ENCODE data around the gene TMEM86B. TPM values are rescaled to one million over a fixed set of nuclear protein-coding genes. Genes with fewer than 3 reads are reported as not detected.

Gene TMEM86B, protein sequence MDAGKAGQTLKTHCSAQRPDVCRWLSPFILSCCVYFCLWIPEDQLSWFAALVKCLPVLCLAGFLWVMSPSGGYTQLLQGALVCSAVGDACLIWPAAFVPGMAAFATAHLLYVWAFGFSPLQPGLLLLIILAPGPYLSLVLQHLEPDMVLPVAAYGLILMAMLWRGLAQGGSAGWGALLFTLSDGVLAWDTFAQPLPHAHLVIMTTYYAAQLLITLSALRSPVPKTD
- total RNA-seq, result 1 to 10 TPM; 1.2 to 1.4 TPM
- long read RNA-seq, result 0 reads

- intact Hi-C loops (cut with DNase I), result no loop called here
- DNase-seq (no peak), ATAC-seq (peak; percentile 2 to 4)
Measured at GRCh38 chr19:55228403-55229031, at the start of gene TMEM86B. Gene TMEM86B (minus strand): TSS chr19:55228763. CDS start chr19:55228741, 22 bp downstream.

DNA sequence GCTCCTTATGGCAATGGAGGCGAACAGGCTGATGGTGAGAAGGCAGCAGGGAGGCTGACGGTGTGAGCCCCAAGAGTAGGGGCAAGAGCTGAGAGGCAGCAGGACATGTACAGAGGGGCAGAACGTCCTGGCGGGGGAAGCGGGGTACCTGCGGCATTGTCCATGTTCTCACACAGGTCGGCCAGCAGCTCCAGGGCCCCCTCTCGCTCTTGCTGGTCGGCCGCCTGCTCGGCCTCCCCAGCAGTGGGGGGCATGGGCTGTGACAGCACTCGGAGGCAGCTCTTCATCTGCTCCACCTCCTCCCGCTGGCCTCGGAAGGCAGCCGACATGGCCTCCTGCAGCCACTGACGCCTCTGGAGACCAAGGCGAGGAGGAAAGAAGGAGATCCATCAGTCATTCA is 48.9 kb upstream of the TMEM86B start:
- no peak for ATAC-seq
- no peak for DNase-seq
- intact Hi-C loops (cut with DNase I), result no loop called here

GRCh38 chr19:55276720-55277430 is 48.3 kb upstream of the TMEM86B start:
- ATAC-seq (no peak), DNase-seq (no peak)
- intact Hi-C loops (cut with DNase I), result no loop called here

GRCh38 chr19:55275851-55276719 is 47.5 kb upstream of the TMEM86B start:
- intact Hi-C loops (cut with DNase I), result no loop called here
- no peak for ATAC-seq
- DNase-seq, result no peak

- ATAC-seq (no peak), DNase-seq (no peak)
- intact Hi-C loops (cut with DNase I), result no loop called here
Measured at GRCh38 chr19:55273978-55274707, 45.6 kb upstream of the TMEM86B start.

- DNase-seq (no peak), ATAC-seq (no peak)
- intact Hi-C loops (cut with DNase I), result no loop called here
Measured at GRCh38 chr19:55272142-55272541, 43.6 kb upstream of the TMEM86B start.

GRCh38 chr19:55270172-55270942 is 41.8 kb upstream of the TMEM86B start:
- ATAC-seq (no peak), DNase-seq (no peak)
- intact Hi-C loops (cut with DNase I), result no loop called here

- ATAC-seq (no peak), DNase-seq (no peak)
- intact Hi-C loops (cut with DNase I), result loop anchor here in 1 of 2 donors (10.0 kb wide), 1 partner anchor 54 kb away; no protein-coding TSS in a partner anchor
Measured at GRCh38 chr19:55269299-55269698, 40.7 kb upstream of the TMEM86B start.

DNA sequence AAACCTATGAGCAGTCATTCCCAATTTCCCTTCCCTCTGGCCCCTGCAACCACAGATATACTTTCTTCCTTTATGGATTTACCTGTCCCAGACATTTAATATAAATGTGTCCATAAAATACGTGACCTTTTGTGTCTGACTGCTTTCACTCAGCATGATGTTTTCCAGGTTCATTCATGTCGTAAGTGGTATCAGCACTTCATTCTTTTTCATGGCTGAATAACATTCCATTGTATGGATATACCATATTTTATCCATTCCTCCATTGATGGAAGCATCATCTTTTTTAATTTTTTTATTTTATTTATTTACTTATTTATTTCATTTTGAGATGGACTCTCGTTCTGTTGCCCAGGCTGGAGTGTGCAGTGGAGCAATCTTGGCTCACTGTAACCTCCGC is 38.3 kb upstream of the TMEM86B start:
- DNase-seq, result no peak
- no peak for ATAC-seq
- intact Hi-C loops (cut with DNase I), result loop anchor here in 1 of 2 donors (10.0 kb wide), 1 partner anchor 52 kb away; no protein-coding TSS in a partner anchor

- ATAC-seq (no peak), DNase-seq (no peak)
- intact Hi-C loops (cut with DNase I), result loop anchor here in 1 of 2 donors (10.0 kb wide), 1 partner anchor 52 kb away; no protein-coding TSS in a partner anchor
Measured at GRCh38 chr19:55266404-55266803, 37.8 kb upstream of the TMEM86B start.

DNA sequence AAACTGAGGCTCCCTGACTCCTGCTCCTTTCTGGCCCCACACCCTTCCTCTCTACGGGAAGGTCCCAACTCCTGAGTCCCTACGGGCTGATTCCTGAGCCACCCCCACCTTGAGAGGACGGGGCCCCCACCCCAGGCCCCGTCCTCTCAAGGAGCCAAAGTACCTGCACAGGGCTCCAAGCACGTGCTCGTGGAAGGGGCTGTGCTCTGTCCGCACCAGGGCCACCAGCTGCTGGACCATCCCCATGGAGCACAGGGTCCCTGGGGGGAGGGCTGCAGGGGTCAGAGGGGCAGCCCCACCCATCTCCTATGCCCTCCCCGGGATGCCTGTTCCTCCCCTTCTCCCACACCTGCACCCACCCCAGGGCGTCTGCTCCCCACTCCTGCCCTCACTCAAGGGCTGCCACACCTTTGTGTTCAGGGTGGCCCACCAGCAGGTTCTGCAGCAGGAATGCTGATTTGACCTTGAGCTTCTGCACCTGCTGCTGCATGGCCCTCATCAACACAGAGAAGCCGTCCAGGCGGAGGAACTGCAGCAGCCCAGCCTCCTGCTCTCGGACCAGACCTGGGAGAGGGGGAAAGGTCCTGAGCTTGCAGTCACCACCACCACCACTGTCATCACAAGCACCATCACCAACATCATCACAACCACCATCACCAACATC is 37.3 kb upstream of the TMEM86B start:
- intact Hi-C loops (cut with DNase I), result loop anchor here in 1 of 2 donors (10.0 kb wide), 1 partner anchor 51 kb away; no protein-coding TSS in a partner anchor
- DNase-seq (no peak), ATAC-seq (no peak)

GRCh38 chr19:55265173-55265572 is 36.6 kb upstream of the TMEM86B start:
- no peak for ATAC-seq
- intact Hi-C loops (cut with DNase I), result loop anchor here in 1 of 2 donors (10.0 kb wide), 1 partner anchor 50 kb away; no protein-coding TSS in a partner anchor
- DNase-seq, result no peak

- no peak for ATAC-seq
- intact Hi-C loops (cut with DNase I), result loop anchor here in 1 of 2 donors (10.0 kb wide), 1 partner anchor 50 kb away; no protein-coding TSS in a partner anchor
- DNase-seq, result no peak
Measured at GRCh38 chr19:55264531-55264930, 36.0 kb upstream of the TMEM86B start.

GRCh38 chr19:55262359-55262758 is 33.8 kb upstream of the TMEM86B start:
- DNase-seq, result no peak
- no peak for ATAC-seq
- intact Hi-C loops (cut with DNase I), result loop anchor here in 1 of 2 donors (10.0 kb wide), 1 partner anchor 48 kb away; no protein-coding TSS in a partner anchor

GRCh38 chr19:55261671-55262126 is 33.1 kb upstream of the TMEM86B start:
- DNase-seq, result no peak

GRCh38 chr19:55259540-55260210 is 31.1 kb upstream of the TMEM86B start:
- intact Hi-C loops (cut with DNase I), result loop anchor here in 1 of 2 donors (10.0 kb wide), 1 partner anchor 45 kb away; no protein-coding TSS in a partner anchor
- peak; percentile 55 for DNase-seq
- no peak for ATAC-seq

More at GRCh38 chr19:55261671-55262126, 33.1 kb upstream of the TMEM86B start:
- intact Hi-C loops (cut with DNase I), result loop anchor here in 1 of 2 donors (10.0 kb wide), 1 partner anchor 47 kb away; no protein-coding TSS in a partner anchor
- no peak for ATAC-seq

All from left cardiac atrium (tissue), 4 donors.